KMS-11 (cell line): ENCODE measurements around the gene KPNA4.
"Not testable (repeated sequence)": the region's sequence is repeated elsewhere in the genome, so short reads cannot be mapped to it uniquely, and the experiment has no call there.

Source experiments
- H2AFZ ChIP-seq: fragments of 200-600 bp; sonication (generic); 2 replicates; pipeline ENCODE4 v1.6.1; 2016; ENCODE audit warnings: antibody characterized with exemption, mixed run types, low read depth
- H3K27ac ChIP-seq: fragments of 200-600 bp; sonication (generic); 2 replicates; pipeline ENCODE4 v1.6.1; 2016; ENCODE audit warnings: mild to moderate bottlenecking, mixed run types
- H3K27me3 ChIP-seq: fragments of 200-600 bp; sonication (generic); 2 replicates; pipeline ENCODE4 v1.6.1; 2017; ENCODE audit warnings: mild to moderate bottlenecking, low read depth, mixed run types, moderate library complexity; ENCODE audit not compliant: insufficient read depth
- H3K36me3 ChIP-seq: fragments of 200-600 bp; sonication (generic); 2 replicates; pipeline ENCODE4 v1.6.1; 2017; ENCODE audit warnings: mild to moderate bottlenecking, mixed run types; ENCODE audit not compliant: insufficient read depth
- H3K4me1 ChIP-seq: fragments of 200-600 bp; sonication (generic); 2 replicates; pipeline ENCODE4 v1.6.1; 2016; ENCODE audit warnings: mild to moderate bottlenecking, low read depth, mixed run types; ENCODE audit not compliant: poor library complexity, severe bottlenecking
- H3K4me2 ChIP-seq: fragments of 200-600 bp; sonication (generic); 2 replicates; pipeline ENCODE4 v1.7.0; 2016; ENCODE audit warnings: mild to moderate bottlenecking, mixed run types
- H3K4me3 ChIP-seq: fragments of 200-600 bp; sonication (generic); IDR thresholded peaks from 2 replicates; pipeline ENCODE4 v1.6.1; 2017; ENCODE audit warnings: low read depth, low read length, mixed read lengths; ENCODE audit not compliant: insufficient read depth
- H3K79me2 ChIP-seq: fragments of 200-600 bp; sonication (generic); 2 replicates; pipeline ENCODE4 v1.6.1; 2016; ENCODE audit warnings: low read depth, mixed run types; ENCODE audit not compliant: insufficient read depth
- H3K9ac ChIP-seq: fragments of 200-600 bp; sonication (generic); 2 replicates; pipeline ENCODE4 v1.6.1; 2016; ENCODE audit warnings: mild to moderate bottlenecking, mixed run types
- H4K20me1 ChIP-seq: fragments of 200-600 bp; sonication (generic); 2 replicates; pipeline ENCODE4 v1.6.1; 2016; ENCODE audit warnings: mild to moderate bottlenecking, mixed run types; ENCODE audit not compliant: insufficient read depth
- CTCF ChIP-seq: fragments of 200-600 bp; sonication (generic); conservative IDR thresholded peaks from 2 replicates; pipeline ENCODE4 v1.6.1; 2017; ENCODE audit warnings: low read depth, mild to moderate bottlenecking, antibody characterized with exemption, low read length, moderate library complexity, mixed read lengths

KPNA4 gene

DNA sequence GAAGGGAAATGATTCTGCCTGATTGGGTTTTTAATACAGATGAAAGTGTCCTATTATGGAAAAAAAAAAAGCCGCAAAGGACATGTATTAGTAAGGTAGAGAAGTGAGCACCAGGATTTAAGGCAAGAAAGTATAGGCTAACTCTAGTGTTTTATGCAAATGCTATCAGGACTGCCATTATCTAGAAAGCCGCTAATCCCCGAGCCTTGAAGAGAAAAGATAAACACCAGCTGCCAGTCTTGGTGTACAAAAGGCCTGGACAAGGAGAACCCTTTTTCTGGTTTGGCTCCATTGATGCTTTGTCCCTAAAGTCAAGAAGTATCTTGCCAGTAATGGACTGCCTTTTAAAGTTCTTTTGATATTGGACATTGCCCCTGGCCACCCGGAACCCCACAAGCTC is 107.2 kb downstream of the KPNA4 start:
- Histone ChIP-seq H4K20me1 (no peaks in the 10 kb centered on the region), H3K79me2 (no peaks in the 10 kb centered on the region), H2AFZ (no peak overlapping the region), H3K4me3 (no peak overlapping the region), H3K27ac (no peak overlapping the region), H3K27me3 (no peaks in the 10 kb centered on the region), H3K4me1 (no peaks in the 10 kb centered on the region), H3K4me2 (no peak overlapping the region), H3K9ac (no peak overlapping the region), H3K36me3 (no peaks in the 10 kb centered on the region)
- TF ChIP-seq CTCF = no peak

DNA sequence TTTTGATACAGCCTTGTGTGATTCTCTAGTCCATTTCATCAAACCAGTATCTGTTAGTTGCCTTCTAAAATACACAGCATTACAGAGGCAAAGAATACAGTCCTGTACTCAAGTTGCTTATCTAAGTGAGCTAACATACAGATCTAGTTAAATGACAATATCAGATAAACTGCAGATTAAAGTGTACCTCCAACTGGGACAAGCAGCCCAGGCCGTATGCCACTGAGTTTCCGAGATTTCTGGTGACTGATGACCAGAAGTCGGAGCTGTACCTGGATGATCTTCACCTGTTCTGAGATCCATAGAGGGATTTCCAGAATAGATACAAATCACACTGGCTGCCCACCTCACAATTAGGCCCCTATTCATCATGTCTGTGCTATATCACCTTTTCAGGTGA is 109.5 kb downstream of the KPNA4 start:
- no peaks in the 10 kb centered on the region for H3K36me3 ChIP-seq
- H2AFZ ChIP-seq = no peak overlapping the region
- no peaks in the 10 kb centered on the region for H3K27me3 ChIP-seq
- no peak overlapping the region for H3K4me3 ChIP-seq
- TF ChIP-seq CTCF = no peak
- no peaks in the 10 kb centered on the region for H3K4me1 ChIP-seq
- H3K79me2 ChIP-seq = no peaks in the 10 kb centered on the region
- H3K27ac ChIP-seq = no peak overlapping the region
- no peaks in the 10 kb centered on the region for H4K20me1 ChIP-seq
- H3K4me2 ChIP-seq = no peak overlapping the region
- no peak overlapping the region for H3K9ac ChIP-seq

DNA sequence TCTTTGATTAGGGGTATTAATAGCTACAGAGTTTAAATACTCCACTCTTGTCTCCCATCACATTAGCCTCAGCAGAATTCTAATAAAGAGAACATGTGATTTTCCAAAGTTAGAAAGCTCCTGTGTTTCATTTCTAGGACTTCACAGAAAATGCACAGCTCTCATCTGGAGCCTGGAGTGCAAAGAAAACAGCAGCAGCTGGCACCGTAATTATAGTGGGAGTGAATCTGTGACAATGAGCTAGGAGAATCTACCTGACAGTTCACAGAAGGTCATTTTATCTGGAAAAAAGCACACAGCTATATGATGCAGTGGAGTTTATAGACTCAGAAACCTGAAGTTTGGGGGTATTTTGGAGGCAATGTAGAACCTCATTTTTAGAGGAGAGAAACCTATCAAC is 110.4 kb downstream of the KPNA4 start:
- H2AFZ ChIP-seq = no peak overlapping the region
- H3K4me3 ChIP-seq = no peak overlapping the region
- no peaks in the 10 kb centered on the region for H3K27me3 ChIP-seq
- H3K27ac ChIP-seq = no peak overlapping the region
- no peak overlapping the region for H3K9ac ChIP-seq
- H3K4me1 ChIP-seq = no peaks in the 10 kb centered on the region
- no peak overlapping the region for H3K4me2 ChIP-seq
- no peak for TF ChIP-seq CTCF
- no peaks in the 10 kb centered on the region for H3K79me2 ChIP-seq
- no peaks in the 10 kb centered on the region for H4K20me1 ChIP-seq
- H3K36me3 ChIP-seq = no peaks in the 10 kb centered on the region

DNA sequence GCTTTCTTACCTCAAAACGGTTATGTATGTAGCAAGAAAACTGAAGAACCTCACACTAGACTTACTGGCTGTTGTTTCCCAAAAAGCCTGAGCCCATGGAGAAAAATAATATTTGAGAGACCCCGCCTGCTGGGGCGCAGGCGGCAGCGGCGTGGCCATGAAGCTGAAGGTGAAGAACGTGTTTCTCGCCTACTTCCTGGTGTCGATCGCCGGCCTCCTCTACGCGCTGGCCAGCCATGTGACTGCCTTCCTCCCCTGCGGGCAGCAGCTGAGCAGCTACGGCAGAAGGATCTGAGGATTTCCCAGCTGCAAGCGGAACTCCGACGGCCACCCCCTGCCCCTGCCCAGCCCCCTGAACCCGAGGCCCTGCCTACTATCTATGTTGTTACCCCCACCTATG is 113.1 kb downstream of the KPNA4 start:
- H3K9ac ChIP-seq, H3K4me1 ChIP-seq, H3K4me2 ChIP-seq, H4K20me1 ChIP-seq, H3K27ac ChIP-seq, H3K36me3 ChIP-seq, H3K27me3 ChIP-seq, H3K4me3 ChIP-seq, H2AFZ ChIP-seq: not testable (repeated sequence)
- peaks cover 21% of the 10 kb centered on the region for H3K79me2 ChIP-seq

- Histone ChIP-seq H3K4me2 (no peak overlapping the region), H3K9ac (no peak overlapping the region), H3K27ac (no peak overlapping the region), H3K36me3 (0 out of 2 replicates have a peak, but pooled peaks cover 2% of the 10 kb centered on the region), H2AFZ (no peak overlapping the region), H3K4me3 (no peak overlapping the region), H3K79me2 (peaks cover 28% of the 10 kb centered on the region), H3K4me1 (peaks cover 15% of the 10 kb centered on the region), H4K20me1 (no peaks in the 10 kb centered on the region), H3K27me3 (no peaks in the 10 kb centered on the region)
- TF ChIP-seq CTCF = no peak
Measured at GRCh38 chr3:160451602-160452001, 113.8 kb downstream of the KPNA4 start.
